ENCODE measurements around the gene NFATC2. TPM values are rescaled to one million over a fixed set of nuclear protein-coding genes. Genes with fewer than 3 reads are reported as not detected.

The NFATC2 gene
- total and polyA plus RNA-seq, 2 experiments from 2014 or later, result 0.52 to 0.59 TPM

GRCh38 chr20:51403466-51404220 lies 138.9 kb downstream of the NFATC2 start:
- TF ChIP-seq CTCF (conservative IDR thresholded peaks at IDR 0.05; ENCODE audit: low read depth in 2 of 2) (peak in 1 of 2 experiments; percentile 29; a peak in 1 of 4 replicates), STAT1 (IDR thresholded peaks at IDR 0.05; ENCODE audit: unreplicated experiment) (no peak)
- ATAC-seq, result no peak

DNA sequence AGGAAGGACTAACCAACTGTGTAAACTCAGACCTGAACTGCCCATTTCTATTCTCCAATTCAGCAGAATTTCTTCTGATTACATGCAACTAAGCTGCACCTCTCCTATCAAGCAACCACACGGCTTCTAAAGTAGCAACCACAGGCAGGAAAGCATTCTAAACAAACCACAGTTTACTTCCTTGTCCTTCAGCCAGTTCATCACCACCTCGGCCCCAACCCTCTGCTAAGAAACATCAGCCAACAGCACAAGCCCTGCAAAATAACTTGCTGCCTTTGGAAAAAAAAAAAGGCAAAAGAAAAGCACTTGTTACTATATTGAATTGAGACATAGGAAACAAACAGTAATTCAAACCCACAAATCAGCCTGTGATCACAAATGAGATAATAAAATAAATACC lies 140.3 kb downstream of the NFATC2 start:
- DNase-seq (ENCODE audit: low spot score) (no peak), ATAC-seq (no peak)
- Histone ChIP-seq H3K9me2 (ENCODE audit: insufficient read depth) (no peaks in the 10 kb centered on the region), H3K4me3 (no peak overlapping the region), H3K36me3 (ENCODE audit: insufficient read depth) (no peaks in the 10 kb centered on the region), H3K4me2 (no peak overlapping the region), H3F3A (replicated peaks; ENCODE audit: low read depth) (no peaks in the 10 kb centered on the region), H3K27me3 (ENCODE audit: insufficient read depth) (no peaks in the 10 kb centered on the region), H3K27ac (ENCODE audit: low read depth) (no peak overlapping the region), H3K4me1 (ENCODE audit: insufficient read depth) (peaks cover 10% of the 10 kb centered on the region; the same call in 1 of the 2 replicates), H3K79me2 (replicated peaks; ENCODE audit: insufficient read depth) (no peaks in the 10 kb centered on the region), H2AFZ (no peak overlapping the region), H4K20me1 (replicated peaks; ENCODE audit: insufficient read depth) (no peaks in the 10 kb centered on the region)
- no peaks in the 10 kb centered on the region for H3K9me3 Mint-ChIP-seq
- H3K27ac Mint-ChIP-seq, result no peak overlapping the region
- no peaks in the 10 kb centered on the region for H3K36me3 Mint-ChIP-seq (ENCODE audit: low read depth)
- peaks cover 14% of the 10 kb centered on the region; the same call in 2 of the 3 replicates for H3K4me1 Mint-ChIP-seq
- H3K27me3 Mint-ChIP-seq (ENCODE audit: insufficient read depth, low read depth, poor library complexity), result peaks cover 3% of the 10 kb centered on the region
- no peak overlapping the region for H3K4me3 Mint-ChIP-seq
- TF ChIP-seq, protein P1, sequence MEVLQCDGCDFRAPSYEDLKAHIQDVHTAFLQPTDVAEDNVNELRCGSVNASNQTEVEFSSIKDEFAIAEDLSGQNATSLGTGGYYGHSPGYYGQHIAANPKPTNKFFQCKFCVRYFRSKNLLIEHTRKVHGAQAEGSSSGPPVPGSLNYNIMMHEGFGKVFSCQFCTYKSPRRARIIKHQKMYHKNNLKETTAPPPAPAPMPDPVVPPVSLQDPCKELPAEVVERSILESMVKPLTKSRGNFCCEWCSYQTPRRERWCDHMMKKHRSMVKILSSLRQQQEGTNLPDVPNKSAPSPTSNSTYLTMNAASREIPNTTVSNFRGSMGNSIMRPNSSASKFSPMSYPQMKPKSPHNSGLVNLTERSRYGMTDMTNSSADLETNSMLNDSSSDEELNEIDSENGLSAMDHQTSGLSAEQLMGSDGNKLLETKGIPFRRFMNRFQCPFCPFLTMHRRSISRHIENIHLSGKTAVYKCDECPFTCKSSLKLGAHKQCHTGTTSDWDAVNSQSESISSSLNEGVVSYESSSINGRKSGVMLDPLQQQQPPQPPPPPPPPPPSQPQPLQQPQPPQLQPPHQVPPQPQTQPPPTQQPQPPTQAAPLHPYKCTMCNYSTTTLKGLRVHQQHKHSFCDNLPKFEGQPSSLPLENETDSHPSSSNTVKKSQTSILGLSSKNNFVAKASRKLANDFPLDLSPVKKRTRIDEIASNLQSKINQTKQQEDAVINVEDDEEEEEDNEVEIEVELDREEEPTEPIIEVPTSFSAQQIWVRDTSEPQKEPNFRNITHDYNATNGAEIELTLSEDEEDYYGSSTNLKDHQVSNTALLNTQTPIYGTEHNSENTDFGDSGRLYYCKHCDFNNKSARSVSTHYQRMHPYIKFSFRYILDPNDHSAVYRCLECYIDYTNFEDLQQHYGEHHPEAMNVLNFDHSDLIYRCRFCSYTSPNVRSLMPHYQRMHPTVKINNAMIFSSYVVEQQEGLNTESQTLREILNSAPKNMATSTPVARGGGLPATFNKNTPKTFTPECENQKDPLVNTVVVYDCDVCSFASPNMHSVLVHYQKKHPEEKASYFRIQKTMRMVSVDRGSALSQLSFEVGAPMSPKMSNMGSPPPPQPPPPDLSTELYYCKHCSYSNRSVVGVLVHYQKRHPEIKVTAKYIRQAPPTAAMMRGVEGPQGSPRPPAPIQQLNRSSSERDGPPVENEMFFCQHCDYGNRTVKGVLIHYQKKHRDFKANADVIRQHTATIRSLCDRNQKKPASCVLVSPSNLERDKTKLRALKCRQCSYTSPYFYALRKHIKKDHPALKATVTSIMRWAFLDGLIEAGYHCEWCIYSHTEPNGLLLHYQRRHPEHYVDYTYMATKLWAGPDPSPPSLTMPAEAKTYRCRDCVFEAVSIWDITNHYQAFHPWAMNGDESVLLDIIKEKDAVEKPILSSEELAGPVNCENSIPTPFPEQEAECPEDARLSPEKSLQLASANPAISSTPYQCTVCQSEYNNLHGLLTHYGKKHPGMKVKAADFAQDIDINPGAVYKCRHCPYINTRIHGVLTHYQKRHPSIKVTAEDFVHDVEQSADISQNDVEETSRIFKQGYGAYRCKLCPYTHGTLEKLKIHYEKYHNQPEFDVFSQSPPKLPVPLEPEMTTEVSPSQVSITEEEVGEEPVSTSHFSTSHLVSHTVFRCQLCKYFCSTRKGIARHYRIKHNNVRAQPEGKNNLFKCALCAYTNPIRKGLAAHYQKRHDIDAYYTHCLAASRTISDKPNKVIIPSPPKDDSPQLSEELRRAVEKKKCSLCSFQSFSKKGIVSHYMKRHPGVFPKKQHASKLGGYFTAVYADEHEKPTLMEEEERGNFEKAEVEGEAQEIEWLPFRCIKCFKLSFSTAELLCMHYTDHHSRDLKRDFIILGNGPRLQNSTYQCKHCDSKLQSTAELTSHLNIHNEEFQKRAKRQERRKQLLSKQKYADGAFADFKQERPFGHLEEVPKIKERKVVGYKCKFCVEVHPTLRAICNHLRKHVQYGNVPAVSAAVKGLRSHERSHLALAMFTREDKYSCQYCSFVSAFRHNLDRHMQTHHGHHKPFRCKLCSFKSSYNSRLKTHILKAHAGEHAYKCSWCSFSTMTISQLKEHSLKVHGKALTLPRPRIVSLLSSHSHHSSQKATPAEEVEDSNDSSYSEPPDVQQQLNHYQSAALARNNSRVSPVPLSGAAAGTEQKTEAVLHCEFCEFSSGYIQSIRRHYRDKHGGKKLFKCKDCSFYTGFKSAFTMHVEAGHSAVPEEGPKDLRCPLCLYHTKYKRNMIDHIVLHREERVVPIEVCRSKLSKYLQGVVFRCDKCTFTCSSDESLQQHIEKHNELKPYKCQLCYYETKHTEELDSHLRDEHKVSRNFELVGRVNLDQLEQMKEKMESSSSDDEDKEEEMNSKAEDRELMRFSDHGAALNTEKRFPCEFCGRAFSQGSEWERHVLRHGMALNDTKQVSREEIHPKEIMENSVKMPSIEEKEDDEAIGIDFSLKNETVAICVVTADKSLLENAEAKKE (CRISPR knock-in tag; IDR thresholded peaks at IDR 0.05), result no peak
- TF ChIP-seq, protein P2, sequence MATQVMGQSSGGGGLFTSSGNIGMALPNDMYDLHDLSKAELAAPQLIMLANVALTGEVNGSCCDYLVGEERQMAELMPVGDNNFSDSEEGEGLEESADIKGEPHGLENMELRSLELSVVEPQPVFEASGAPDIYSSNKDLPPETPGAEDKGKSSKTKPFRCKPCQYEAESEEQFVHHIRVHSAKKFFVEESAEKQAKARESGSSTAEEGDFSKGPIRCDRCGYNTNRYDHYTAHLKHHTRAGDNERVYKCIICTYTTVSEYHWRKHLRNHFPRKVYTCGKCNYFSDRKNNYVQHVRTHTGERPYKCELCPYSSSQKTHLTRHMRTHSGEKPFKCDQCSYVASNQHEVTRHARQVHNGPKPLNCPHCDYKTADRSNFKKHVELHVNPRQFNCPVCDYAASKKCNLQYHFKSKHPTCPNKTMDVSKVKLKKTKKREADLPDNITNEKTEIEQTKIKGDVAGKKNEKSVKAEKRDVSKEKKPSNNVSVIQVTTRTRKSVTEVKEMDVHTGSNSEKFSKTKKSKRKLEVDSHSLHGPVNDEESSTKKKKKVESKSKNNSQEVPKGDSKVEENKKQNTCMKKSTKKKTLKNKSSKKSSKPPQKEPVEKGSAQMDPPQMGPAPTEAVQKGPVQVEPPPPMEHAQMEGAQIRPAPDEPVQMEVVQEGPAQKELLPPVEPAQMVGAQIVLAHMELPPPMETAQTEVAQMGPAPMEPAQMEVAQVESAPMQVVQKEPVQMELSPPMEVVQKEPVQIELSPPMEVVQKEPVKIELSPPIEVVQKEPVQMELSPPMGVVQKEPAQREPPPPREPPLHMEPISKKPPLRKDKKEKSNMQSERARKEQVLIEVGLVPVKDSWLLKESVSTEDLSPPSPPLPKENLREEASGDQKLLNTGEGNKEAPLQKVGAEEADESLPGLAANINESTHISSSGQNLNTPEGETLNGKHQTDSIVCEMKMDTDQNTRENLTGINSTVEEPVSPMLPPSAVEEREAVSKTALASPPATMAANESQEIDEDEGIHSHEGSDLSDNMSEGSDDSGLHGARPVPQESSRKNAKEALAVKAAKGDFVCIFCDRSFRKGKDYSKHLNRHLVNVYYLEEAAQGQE (IDR thresholded peaks at IDR 0.05; ENCODE audit: unreplicated experiment), result no peak
- TF ChIP-seq ZNF331 (CRISPR knock-in tag; IDR thresholded peaks at IDR 0.05; ENCODE audit: low read depth) (no peak), CREB1 (CRISPR knock-in tag; IDR thresholded peaks at IDR 0.05; ENCODE audit: low read depth) (no peak), EZH2 (IDR thresholded peaks at IDR 0.05; ENCODE audit: low read depth, unreplicated experiment) (no peak), STAT1 (IDR thresholded peaks at IDR 0.05; ENCODE audit: unreplicated experiment) (no peak), JUNB (IDR thresholded peaks at IDR 0.05; ENCODE audit: unreplicated experiment) (no peak), ZNF114 (CRISPR knock-in tag; IDR thresholded peaks at IDR 0.05) (no peak)

More at GRCh38 chr20:51403466-51404220, 138.9 kb downstream of the NFATC2 start:
- Histone ChIP-seq H3K4me3 (no peak overlapping the region), H3K9me2 (ENCODE audit: insufficient read depth) (no peaks in the 10 kb centered on the region), H3K4me2 (no peak overlapping the region), H3K79me2 (replicated peaks; ENCODE audit: insufficient read depth) (no peaks in the 10 kb centered on the region), H3K4me1 (ENCODE audit: insufficient read depth) (no peaks in the 10 kb centered on the region), H4K20me1 (replicated peaks; ENCODE audit: insufficient read depth) (no peaks in the 10 kb centered on the region), H2AFZ (no peak overlapping the region), H3K27me3 (ENCODE audit: insufficient read depth) (no peaks in the 10 kb centered on the region), H3K36me3 (ENCODE audit: insufficient read depth) (no peaks in the 10 kb centered on the region), H3F3A (replicated peaks; ENCODE audit: low read depth) (no peaks in the 10 kb centered on the region), H3K27ac (ENCODE audit: low read depth) (no peak overlapping the region)
- H3K27ac Mint-ChIP-seq, result no peak overlapping the region
- H3K9me3 Mint-ChIP-seq, result no peaks in the 10 kb centered on the region
- H3K4me1 Mint-ChIP-seq, result peaks cover 1% of the 10 kb centered on the region; the same call in 2 of the 3 replicates
- H3K4me3 Mint-ChIP-seq, result no peak overlapping the region
- no peaks in the 10 kb centered on the region for H3K27me3 Mint-ChIP-seq (ENCODE audit: insufficient read depth, low read depth, poor library complexity)
- DNase-seq (ENCODE audit: low spot score), result no peak
- no peaks in the 10 kb centered on the region for H3K36me3 Mint-ChIP-seq (ENCODE audit: low read depth)
